ENCODE measurements around the gene SUFU. TPM values are rescaled to one million over a fixed set of nuclear protein-coding genes. Genes with fewer than 3 reads are reported as not detected.
"Not testable (repeated sequence)": the region's sequence is repeated elsewhere in the genome, so short reads cannot be mapped to it uniquely, and the experiment has no call there.

Gene SUFU
- total RNA-seq: 9.4 TPM

GRCh38 chr10:102503264-102504178 lies at the start of gene SUFU:
SUFU (plus strand) TSS chr10:102503972; CDS start chr10:102504153, 181 bp downstream.
- ATAC-seq: peak; percentile 92

DNA sequence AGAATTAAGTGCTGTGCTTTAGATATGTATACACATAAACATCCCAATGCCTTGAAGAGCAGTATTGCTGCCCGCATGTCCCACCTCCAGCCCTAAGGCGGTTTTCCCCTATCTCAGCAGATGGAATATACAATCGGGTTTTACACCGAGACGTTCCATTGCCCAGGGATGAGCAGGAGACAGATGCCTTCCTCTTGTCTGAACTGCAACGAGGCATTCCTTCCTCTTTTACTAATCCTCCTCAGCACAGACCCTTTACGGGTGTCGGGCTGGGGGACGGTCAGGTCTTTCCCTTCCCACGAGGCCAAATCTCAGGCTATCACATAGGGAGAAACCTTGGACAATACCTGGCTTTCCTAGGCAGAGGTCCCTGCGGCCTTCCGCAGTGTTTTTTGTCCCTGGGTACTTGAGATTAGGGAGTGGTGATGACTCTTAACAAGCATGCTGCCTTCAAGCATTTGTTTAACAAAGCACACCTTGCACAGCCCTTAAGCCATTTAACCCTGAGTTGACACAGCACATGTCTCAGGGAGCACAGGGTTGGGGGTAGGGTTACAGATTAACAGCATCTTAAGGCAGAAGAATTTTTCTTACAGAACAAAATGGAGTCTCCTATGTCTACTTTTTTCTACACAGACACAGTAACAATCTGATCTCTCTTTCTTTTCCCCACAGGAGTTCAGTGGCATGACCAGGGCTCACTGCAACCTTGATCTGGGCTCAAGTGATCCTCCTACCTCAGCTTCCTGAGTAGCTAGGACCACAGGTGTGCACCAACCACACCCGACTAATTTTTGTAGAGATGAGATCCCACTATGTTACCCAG lies 48.9 kb upstream of the SUFU start:
- ATAC-seq: not testable (repeated sequence)

DNA sequence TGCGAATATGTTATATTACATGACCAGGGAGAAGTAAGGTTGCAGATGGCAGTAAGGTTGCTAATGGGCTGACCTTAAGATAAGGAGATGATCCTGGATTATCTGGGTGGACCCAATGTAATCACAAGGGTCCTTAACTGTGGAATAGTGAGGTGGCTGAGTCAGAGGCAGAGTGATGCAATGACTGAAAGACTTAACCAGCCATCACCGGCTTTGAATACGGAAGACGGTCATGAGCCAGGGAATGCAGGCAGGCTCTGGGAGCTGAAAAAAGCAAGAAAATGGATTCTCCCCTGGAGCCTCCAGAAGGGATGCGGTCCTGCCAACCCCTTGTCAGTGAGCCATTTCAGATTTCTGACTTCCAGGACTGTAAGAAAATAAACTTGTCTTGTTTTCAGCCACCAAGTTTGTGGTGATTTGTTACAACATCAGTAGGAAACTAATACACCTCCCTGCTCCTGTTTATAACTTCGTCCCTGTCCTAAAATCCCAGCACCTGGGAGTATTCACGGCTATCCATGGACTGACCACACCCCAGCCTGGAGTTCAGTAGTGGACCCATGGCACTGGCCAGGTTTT lies 47.8 kb upstream of the SUFU start:
- peak; percentile 62 for ATAC-seq

DNA sequence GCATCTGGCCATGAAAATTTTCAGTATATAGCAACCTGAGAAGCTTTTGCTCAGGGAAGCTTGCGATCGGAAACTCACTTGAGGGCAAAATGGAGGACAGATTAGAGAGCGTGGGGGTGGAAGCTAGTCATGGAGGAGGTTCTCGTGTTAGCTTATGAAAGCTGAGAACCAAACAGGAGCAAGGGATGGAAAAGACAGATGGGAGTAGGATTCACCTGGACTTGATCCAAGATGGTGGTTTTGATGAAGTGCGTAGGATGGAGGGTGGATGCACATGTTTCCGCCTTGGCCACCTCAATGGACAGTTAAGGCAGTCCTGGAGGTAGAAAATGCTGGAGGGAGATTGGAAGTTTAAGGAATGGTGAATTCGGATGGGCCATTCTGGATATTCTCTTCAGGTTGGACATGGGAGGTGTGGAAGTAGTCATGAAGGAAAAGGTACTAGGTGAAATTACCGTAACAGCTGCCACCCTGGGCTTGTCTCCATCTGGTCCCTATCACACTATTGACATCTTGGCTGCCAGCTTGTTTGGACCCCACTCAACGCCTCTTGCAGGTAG lies 46.1 kb upstream of the SUFU start:
- ATAC-seq: no peak

GRCh38 chr10:102458656-102459055 lies 45.1 kb upstream of the SUFU start:
- no peak for ATAC-seq

DNA sequence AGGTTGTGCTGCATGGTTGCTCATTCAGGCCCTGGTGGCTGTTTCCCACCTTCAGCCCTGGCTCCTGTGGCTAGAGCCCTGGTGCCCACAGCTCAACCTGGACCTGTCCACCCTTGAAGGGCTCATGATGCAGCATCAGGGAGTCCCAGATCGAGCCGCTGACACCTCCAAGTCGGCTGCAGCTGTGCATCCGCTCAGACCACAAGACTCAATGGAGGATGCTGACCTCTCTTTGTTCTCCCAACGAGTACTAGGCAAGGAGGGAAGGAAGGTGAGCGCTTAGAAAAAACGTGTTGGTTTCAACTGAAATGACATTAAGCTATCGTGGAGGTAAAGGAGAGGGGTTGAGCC lies 43.0 kb upstream of the SUFU start:
- ATAC-seq: peak; percentile 10

- ATAC-seq: peak; percentile 94
Measured at GRCh38 chr10:102461187-102462054, 42.4 kb upstream of the SUFU start.

- ATAC-seq: no peak
Measured at GRCh38 chr10:102462512-102463054, 41.2 kb upstream of the SUFU start.

DNA sequence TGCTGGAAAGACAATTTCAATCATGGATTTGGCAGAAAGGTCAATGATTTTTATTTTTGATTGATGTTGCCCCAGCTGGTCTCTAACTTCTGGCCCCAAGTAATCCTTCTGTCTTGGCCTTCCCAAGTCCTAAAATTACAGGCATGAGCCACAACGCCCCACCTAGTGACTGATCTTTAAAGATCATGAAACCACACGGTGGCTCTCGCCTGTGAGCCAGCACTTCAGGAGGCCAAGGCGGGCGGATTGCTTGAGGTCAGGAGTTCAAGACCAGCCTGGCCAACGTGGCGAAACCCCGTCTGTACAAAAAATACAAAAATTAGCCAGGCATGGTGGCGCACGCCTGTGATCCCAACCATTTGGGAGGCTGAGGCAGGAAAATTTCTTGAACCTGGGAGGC lies 39.8 kb upstream of the SUFU start:
- no peak for ATAC-seq

DNA sequence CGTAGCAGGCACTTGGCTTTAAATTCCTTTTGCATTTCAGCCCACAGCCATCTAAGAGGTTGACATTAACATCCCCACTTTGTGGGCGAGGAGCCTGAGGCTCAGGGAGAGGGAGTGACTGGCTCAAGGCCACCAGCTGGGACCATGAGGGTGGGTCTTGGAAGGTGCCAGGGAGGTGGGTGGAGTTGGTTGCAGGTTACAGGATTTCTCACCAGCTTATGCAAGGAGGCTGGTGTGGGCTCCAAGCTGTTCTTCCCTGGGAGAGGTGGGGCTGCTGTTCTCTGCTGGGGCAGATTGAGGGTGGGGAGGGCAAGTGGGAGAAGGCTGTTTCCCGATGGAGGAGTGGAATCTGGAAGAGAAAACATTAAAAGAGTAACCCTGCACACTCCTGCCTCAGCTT lies 38.3 kb upstream of the SUFU start:
- no peak for ATAC-seq

DNA sequence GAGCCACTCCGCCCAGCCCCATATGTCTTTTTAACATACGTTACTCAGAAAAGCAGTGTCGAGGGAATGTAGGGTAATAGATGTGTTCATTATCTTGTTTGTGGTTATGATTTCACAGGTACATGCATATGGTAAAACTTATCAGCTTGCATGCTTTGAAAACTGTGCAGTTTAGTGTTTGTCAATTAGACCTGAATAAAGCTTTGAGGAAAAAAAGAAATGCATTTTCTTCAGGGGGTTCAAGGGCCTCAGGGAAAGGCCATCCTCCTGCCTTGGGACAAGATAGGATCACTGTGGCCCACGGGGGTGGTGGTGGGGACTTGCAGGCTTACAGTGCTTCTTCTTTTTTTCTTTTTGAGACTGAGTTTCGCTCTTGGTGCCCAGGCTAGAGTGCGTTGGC lies 36.5 kb upstream of the SUFU start:
- ATAC-seq: no peak

DNA sequence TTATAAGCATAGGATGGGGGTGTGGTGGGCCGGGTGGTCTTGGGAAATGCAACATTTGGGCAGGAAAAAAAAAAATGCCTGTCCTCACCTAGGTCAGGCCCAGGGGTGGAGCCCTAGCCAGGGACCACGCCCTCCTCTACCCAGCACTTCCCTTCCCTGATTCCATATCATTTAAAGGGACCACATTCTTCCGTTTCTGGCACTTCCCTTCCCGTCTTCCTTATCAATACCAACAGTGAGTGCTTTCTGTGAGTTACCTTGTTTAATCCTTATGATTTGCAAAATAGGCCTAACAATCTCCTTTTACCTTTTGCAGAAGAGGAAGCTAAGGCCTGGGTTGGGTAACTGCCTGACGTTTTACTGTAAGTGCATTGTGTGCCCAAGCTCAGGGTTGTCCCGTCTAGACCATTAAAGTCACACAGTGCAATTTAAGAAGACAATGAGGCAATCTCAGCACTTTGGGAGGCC lies 35.8 kb upstream of the SUFU start:
- ATAC-seq: no peak

GRCh38 chr10:102468683-102469082 lies 35.1 kb upstream of the SUFU start:
- ATAC-seq: no peak

- ATAC-seq: no peak
Measured at GRCh38 chr10:102470579-102471546, 32.9 kb upstream of the SUFU start.

DNA sequence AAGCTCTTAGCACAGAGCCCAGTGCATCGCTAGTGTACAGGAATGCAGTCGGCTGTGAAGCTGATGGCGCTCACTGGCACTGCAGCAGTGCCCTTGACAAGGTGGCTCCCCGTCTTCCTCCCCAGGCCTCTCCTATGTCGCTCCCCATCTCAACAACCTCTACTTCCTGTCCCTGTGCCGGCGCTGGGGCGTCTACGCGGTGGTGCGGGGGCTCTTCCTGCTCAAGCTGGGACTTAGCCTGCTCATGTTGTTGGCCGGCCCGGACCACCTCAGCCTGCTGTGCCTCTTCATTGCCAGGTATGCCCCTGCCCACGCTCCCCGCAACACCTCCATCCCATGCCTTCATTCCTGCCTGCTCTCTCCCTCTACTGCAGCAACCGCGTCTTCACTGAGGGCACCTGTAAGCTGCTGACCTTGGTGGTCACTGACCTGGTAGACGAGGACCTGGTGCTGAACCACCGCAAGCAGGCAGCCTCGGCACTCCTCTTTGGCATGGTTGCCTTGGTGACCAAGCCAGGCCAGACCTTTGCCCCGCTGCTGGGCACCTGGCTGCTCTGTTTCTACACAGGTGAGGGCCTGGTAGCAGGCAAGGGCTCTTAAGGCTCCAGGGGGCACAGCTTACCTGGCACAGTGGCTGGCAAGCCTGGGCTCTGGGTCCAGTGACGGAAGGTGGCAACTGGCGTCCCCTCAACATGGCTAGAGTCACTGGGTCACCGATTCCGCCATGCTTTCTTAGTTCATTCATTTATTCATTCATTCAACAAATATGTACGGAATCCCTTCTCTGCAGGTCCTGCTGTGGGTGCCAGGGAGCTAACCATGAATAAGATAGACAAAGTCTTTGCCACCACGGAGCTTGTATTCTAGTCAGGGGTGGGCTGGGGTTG lies 30.1 kb upstream of the SUFU start:
- ATAC-seq: no peak

DNA sequence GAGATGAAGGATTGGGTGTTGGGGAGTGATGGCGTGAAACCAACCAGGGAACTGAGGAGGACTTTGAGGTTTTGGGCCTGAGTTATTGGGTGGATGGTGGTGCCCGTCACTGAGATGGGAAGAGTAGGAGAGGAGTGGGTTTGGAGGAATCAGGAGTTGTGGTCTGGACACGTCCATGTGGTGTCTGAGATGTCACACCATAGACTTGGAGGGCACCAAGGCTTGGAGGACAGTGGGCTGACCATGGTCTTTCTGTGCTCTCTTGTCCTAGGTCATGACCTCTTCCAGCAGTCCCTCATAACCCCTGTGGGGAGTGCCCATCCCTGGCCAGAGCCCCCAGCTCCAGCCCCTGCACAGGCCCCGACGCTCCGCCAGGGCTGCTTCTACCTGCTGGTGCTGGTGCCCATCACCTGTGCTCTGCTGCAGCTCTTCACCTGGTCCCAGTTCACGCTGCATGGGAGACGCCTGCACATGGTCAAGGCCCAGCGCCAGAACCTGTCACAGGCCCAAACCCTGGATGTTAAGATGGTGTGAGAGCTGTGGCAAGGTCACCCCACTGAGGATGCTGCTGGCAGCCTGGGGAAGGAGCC lies 28.2 kb upstream of the SUFU start:
- ATAC-seq: no peak

- no peak for ATAC-seq
Measured at GRCh38 chr10:102476466-102477141, 27.2 kb upstream of the SUFU start.

GRCh38 chr10:102479651-102480050 lies 24.1 kb upstream of the SUFU start:
- no peak for ATAC-seq
